ENCODE measurements around the gene COL11A2.
"Not testable (repeated sequence)": the region's sequence is repeated elsewhere in the genome, so short reads cannot be mapped to it uniquely, and the experiment has no call there.

COL11A2 gene

DNA sequence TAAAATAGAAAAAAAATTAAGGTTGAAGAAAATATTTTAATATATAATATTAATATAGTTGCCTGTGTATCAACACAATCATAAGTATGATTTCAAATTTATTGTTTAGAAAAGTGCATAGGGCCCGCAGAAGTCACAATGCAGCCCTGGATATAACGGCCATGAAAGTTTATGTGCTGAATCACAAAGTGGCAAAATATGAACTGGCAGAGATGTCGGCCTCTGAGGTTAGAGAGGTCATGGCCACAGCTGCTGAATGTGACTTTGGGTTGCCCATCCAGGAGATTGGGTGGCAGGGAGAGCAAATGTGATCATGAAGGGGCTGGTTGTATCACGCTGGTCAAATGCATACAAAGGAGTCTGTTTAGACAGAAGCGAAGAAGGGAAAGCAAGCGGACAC is 35.7 kb downstream of the COL11A2 start:
- no peak for DNase-seq (ENCODE audit: low read depth in 2 of 2)

DNA sequence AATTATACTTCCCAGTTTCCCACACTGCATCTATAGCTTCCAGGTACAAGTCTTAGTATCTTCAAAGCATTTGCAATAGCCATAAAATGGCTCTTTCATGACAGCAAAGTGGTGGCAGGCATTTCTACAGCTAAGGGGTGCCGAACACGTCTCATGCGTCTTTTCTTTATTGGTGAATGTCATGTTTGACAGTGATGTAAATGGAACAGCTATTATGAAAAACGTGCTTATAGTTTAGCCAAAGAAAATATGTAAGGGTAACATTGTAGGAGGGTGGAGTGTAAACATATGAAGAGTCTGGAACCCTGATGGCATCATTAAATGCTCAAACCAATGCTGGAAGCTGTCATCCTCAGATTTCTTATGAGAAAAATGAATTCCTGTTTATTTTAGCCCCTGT is 37.9 kb downstream of the COL11A2 start:
- no peak for DNase-seq (ENCODE audit: low read depth in 2 of 2)

DNA sequence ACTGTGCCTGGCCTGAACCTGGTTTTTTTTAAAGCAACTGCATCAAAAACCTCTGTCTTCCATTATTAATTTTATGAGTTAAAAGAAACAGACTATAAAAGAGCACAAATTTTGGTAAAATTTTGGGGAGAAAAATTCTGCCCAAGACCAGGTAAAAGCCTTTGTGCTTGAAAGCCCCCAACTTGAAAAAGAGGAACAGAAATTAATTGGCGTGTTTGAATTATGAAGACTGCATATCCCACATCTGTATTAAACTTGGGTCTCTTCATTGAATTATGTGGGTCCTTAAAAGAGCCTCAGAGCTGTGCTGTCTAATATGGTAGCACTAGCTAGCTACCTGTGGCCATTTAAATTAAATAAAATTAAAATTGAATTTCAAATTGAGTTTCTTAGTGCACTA is 41.2 kb downstream of the COL11A2 start:
- no peak for DNase-seq (ENCODE audit: low read depth in 2 of 2)

DNA sequence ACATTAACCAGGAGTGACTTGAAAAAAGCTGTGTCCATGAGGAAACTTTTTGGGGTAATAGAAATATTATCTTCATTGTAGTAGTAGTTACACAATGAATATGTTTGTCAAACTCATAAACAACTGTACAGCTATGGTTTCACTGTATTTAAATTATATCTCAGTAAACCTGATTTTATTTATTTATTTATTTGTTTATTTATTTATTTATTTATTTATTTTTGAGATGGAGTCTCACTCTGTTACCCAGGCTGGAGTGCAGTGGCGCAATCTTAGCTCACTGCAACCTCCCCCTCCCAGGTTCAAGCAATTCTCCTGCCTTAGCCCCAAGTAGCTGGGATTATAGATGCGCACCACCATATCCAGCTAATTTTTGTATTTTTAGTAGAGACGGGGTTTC is 41.7 kb downstream of the COL11A2 start:
- not testable (repeated sequence) for DNase-seq (ENCODE audit: low read depth in 2 of 2)

DNA sequence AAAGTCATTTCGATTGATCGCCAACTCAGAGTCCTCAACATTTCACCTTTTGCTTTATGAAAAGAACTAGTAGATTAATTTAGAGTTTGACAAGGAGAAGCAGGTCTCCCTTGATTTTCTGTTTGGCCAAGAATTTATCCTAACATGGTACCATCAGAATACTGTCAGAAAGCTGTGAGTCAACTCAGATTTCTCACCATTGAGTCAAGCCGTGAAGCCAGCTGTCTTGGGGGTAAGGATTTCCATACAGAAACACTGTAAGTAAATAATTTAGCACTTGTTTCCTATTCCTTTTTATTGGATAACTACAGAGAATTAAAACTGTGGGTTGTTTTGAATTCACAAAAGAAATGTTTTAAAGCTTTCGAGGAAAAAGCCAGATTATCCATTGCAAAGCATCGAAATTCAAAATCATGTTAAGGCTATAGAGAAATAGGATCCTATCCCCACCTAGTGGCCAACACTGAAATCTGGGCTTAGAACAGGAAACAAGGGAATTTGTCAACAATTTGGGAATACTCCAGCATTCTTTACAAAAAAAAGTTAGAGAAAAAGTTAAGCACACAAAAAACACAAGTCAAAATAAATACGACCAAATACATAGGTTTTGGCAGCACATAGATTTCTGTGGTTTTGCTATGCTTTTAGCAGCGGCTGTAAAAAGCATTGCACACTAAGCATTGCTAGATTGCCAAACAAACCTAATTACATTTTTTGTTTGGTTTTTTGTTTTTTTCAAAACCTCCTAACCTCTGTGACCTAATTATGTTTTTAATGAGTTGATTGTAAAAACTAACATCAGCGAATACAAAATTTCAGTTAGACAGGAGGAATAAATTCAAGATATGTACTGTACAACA is 44.2 kb downstream of the COL11A2 start:
- no peak for DNase-seq (ENCODE audit: low read depth in 2 of 2)

DNA sequence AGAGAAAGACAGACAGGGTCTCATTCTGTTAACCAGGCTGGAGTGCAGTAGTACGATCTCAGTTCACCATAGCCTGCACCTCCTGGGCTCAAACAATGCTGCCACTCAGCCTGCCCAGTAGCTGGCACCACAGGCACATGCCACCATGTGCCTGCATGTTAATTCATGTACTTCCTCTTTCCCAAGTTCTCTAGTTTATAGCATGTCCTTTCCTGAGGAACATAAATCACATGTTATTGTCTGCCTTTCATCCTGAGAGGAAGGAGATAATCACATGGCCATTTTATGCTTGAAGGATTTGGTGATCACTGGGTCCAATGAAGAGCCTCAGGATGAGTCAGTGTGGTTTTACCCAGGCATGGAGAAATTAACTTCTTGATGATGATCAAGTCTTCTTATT is 47.9 kb downstream of the COL11A2 start:
- DNase-seq (ENCODE audit: low read depth in 2 of 2), result no peak

DNA sequence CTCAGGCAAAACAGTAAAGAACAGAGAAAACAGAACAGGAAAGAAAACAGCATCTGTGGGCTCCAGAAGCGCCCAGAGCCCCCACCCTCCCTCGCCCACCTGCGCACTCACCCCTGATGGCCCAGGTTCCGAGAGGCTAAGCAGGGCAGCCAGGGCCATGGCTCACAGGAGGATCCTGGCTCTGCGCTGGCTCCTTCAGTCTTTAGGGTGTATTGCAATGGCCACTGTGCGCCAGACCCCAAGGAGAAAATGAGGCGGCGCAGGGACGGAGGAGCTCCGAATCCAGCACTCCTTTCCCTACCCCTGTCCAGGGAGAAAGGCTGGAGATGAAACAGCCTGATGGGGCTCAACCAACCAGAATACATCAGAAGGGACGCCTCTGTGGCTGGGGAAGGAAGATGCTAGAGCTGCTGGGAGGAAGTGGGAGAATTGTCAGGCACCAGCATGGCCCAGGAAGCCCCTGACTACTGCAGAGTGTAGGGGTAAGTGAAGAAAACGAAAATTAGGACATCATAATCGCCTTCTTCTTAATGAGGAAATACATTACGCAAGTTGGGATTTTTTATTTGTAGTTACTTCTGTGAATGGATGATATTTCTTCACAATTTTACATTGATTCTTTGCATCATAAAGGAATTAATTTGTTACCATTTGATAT is 49.0 kb downstream of the COL11A2 start:
- no peak for DNase-seq (ENCODE audit: low read depth in 2 of 2)

DNA sequence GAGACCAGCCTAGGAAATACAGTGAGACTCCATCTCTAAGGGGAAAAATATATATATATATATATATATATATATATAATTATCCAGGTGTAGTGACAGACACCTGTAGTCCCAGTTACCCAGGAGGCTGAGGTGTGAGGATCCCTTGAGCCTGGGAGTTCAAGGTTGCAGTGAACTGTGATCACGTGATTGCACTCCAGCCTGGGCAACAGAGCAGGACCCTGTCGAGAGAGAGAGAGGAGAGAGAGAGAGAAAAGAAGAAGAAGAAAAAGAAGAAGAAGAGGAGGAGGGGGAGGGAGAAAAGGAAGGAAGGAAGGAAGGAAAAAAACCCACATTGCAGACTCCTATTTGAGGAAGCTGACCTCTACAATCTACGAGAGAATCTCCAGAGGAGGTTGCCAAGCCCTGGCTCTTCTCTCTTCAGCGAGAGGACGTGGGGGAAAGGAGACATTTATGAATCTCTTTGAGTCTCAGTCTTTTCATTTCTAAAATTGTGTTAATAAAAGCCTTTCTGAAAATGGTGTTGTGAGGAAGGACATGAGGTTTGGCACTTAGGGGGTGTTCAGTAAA is 49.7 kb downstream of the COL11A2 start:
- no peak for DNase-seq (ENCODE audit: low read depth in 2 of 2)

DNA sequence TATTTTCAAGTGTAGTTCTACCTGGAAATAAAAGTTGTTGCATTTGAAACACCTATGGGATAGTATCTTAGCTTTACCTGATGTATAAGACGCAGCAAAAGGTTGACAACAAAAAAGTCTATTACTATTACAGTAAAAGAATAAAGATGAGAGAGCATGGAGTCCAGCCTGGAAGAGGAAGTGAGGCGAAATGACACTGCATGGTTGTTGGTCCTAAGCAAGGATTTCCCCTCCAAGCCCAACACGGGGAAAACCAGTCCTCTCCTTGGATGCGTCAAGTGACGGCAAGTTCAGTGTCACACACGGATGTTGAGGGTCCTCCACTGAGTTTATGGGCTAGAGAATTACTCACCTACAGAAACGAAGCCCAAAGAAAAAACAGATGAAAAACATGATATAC is 51.7 kb downstream of the COL11A2 start:
- no peak for DNase-seq (ENCODE audit: low read depth in 2 of 2)

DNA sequence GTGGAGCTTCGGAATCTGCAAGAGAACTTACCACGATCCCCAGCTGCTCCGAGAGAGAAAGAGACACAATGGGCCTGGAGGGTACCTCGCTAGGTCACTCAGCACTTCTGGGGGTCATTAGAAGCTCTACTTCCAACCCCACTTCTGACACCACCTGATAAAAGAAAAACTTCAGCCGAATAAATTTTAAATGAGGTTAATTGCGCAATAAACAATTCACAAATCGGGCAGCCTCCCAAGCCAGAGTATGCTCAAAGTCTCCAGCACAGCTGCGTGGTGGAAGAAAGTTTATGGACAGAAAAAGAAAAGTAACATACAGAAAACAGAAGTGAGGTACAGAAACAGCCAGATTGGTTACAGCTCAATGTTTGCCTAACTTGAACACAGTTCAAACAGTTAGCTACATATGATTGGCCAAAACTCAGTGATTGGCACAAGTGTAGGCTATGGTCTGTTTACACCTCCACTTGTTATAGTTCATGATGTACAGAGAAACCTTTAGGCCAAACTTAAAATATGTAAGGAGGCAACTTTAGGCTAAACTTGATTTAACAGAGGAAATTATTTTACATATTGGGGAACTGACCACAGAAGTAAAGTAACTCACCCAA is 52.6 kb downstream of the COL11A2 start:
- DNase-seq (ENCODE audit: low read depth in 2 of 2), result no peak

DNA sequence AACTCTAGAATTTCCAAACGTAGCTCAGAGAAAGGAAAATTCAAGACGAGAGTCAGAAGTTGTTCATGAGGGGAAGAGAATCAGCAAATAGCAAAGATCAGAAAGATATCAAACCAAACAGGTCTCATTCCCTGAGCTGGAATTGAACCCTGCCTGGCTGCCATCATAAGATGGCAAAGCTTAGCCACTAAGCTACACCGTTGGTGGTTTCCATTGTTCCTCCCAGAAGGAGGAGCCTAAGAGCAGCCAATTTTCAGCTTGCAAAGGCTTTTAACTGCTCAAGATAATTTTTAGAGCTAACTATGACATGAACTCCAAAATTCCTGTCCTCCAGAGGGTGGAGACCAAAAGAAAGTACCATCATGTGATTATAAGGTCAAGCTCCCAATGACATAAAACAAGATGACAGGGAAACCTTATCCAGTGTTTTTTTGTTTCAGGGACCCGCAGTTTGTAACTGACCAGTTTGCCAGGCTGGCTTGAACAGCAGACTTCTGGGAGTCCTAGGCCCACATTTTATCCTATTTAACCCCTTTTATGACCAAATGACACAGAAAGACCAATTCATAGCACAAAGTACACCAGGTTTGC is 55.9 kb downstream of the COL11A2 start:
- no peak for DNase-seq (ENCODE audit: low read depth in 2 of 2)

DNA sequence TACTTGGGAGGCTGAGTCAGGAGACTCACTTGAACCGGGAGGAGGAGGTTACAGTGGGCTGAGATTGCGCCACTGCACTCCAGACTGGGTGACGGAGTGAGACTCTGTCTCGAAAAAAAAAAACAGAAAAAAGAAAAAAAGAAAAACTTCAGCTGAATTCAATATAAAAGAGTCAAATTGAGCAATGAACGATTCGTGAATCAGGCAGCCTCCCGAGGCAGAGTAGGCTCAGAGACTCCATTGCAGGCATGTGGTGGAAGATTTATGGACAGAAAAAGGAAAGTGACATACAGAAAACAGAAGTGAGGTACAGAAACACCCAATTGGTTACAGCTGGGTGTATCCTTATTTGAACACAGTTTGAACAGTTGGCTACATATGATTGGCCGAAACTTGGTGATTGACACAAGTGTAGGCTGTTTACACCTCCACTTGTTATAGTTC is 60.2 kb downstream of the COL11A2 start:
- no peak for DNase-seq (ENCODE audit: low read depth in 2 of 2)

DNA sequence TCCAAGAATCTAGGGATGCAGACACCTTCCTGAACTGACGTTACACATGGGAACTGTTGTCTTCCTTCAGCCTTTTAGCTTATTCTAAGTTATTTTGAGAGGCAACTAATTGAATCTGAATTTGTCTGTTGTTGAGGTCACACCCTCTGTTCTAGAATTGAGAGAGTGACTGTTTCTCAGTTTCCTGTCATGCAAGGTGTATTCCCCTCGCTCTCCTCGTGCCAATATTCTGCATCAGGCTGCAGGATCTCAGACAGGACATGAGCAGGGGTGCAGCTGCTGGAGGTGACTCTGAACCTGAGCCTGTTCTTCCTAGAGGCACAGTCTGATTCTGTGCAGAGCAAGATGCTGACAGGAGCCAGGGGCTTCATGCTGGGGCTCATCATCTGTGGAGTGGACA is 63.9 kb downstream of the COL11A2 start:
- DNase-seq (ENCODE audit: low read depth in 2 of 2), result no peak

DNA sequence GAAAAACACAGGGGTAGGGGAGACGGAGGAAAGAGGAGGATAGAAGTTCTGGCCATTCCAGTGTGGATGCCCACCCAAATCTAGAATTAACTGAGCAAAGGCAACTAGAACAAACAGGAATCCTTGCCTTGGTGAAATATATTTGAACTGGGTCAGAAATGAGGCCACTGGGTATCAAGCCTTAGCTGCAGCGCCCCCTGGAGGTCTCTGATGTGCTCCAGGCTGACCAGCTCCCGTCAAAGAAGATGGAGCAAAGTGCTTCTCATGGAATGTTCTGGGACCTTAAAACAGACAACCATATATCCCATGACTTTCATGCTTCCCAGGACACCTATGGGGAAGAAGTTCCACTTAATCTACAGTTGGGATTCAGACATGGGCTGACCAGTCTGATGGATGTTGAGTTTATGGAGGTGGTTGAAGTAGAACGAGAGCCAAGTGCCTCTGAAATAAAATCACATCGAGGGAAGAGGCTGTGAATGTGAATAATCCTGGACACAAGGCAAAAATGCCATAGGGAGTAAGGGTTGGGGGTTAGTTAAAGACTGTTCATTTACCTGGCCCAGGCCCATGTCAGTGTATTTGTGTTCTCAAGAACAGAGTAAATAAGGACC is 66.1 kb downstream of the COL11A2 start:
- DNase-seq (ENCODE audit: low read depth in 2 of 2), result peak; percentile 38 to 42

DNA sequence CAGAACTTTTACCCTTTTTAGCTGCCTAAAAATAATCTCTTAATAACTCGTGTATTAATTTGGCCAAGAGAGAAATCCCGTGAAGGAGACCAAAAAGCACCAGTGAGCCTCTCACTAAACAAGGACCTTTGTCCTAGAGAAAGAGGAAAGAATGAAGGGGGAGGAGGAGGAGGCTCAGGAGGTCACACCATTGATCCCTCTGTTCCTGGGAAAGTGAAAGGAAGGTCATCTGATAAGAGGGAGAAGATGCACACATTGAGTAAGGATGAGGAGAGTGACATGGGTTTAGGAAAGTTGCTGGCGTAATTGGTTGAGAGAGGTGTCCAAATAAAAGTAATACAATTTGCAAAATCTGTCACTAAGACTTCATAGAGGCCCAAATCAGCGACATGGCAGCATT is 67.3 kb downstream of the COL11A2 start:
- DNase-seq (ENCODE audit: low read depth in 2 of 2), result no peak

DNA sequence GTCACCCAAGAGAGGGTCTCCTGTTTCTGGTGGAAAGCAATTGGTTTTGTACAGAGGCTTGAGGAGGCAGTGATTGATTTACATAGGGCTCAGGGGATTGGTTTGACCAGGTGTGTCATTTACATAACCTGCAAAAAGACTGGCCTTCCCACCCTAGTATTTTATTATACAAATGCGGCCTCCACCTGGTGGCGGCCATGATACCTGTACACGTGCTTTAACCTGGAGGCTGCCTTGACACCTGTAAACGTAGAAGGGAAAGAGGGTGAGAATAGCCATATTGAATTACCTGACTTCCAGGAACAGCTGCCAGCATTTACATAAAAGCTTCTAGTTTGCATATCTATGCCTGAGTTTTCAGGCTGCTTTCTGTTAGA is 67.8 kb downstream of the COL11A2 start:
- DNase-seq (ENCODE audit: low read depth in 2 of 2), result no peak

DNA sequence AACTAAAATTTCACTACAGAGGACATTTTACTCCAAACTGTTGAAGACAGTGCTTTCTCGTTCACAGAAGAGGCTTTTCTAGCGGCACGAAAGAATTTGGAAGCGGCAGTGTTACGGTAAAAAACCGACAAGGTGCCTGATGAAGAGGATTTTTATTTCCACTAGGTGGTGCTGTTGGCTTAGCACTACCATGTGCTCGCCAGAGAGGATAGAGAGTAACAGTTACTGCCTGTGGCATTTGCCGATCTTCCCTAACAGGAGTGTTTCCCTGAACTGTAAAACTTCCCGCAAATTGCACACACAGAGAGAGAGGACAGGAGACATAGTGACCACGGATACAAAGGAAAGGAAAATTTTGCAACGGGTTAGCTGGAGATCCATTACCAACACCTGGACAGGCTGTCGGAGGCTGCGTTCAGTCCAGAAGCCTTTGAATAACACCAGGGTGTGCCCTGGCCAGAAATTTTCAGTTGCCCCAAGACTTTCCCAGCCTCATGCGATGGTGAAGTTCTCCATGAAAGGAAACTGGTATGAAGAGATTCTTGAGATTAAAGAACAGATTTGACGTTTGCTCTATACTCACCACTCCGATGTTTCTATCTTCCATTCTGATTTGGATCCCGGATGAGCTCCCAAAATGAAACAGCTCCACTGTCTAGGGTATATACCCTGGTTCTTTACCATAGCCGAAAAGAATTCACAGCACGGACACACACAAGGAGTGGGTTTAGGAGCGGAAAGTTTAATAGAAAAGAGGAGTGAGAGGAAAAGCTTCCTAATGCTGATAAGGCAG is 68.3 kb downstream of the COL11A2 start:
- DNase-seq (ENCODE audit: low read depth in 2 of 2), result no peak

DNA sequence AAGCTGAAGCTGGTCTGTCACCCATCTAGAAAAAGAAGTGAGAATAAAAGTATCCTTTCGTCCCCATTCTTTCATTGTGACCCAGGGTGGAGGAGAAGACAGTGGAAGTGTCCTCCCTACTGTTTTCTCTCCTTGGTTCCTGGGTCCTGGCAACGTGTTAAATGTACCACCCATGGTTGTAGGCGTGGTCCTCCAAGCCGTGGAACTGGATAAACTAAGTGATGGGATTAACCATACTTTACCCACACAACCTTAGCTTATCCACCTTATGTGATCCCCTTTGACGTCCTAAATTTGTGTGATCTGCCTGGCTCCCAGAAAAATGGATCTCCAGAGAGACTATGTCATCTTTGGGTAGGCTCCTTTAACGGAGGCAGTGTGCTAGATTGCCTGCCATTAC is 69.1 kb downstream of the COL11A2 start:
- no peak for DNase-seq (ENCODE audit: low read depth in 2 of 2)

DNA sequence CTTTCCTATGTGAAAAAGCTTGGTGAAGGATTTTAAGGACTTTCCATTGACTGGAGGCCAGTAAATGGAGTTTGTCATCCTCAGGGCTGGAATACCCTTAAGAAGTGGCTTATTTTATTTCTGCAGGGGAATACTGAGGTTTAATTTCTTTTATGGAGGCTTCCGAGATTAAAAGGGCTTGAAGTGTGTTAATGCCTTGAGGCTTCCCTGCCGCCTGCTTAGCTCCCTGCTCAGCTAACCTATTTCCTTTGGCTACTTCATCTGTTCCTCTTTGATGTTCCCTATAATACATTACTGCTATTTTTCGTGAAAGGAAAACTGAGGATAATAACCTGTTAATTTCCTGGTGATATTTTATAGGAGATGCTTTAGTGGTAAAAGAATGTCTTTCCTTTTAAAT is 72.3 kb downstream of the COL11A2 start:
- no peak for DNase-seq (ENCODE audit: low read depth in 2 of 2)

DNA sequence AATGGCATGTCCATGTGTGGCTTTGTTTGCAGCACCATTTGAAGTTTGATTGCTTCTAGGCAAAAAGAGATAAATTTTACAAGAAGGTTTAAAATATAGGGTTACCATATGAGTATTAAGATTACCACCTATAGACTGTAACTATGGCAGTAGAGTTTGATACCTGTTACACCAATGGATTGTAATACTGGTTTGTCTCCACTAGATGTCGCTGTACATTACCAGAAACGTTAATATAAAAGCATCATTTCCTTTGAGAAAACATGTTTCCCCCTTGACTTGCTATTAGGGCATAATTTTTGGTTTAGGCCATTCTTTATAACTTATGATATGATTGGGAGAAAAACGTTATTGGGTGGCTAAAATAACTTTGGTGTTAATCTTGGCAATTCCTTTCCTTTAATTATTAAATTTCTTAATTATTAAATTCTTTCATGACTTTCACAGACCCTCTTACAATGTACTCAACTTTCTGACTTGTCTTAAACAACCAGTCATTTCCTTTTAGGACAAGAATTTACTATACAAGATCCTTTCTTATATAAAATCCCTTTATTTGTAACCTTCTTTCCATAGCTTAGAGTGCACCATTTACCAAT is 73.6 kb downstream of the COL11A2 start:
- DNase-seq (ENCODE audit: low read depth in 2 of 2), result no peak

Measured in stimulated activated CD8-positive, alpha-beta memory T cell treated with anti-CD3 and anti-CD28 coated beads, Interleukin-15, amount 100 ng/mL, for 48 hours (primary cell).